DND-41 (cell line): ENCODE data around the gene MBOAT1.

Experiments
- ATAC-seq: fragments of 200-7000 bp; cut with Tn5 transposase; 3 replicates; pipeline ENCODE4 v1.9.1; 2021; ENCODE audit warnings: low read depth; ENCODE audit not compliant: insufficient read depth
- DNase-seq: peaks from one replicate; pipeline ENCODE4 v3.0.0-alpha.2; 2020
- H2AFZ ChIP-seq: 2 replicates; pipeline ENCODE4 v1.6.0; 2012; ENCODE audit warnings: low read depth, low read length
- H3K27ac ChIP-seq: 2 replicates; pipeline ENCODE4 v1.5.1; 2012; ENCODE audit warnings: low read length, inconsistent platforms
- H3K27me3 ChIP-seq: fragments of 200-600 bp; sonication (generic); 2 replicates; pipeline ENCODE4 v1.6.0; 2012; ENCODE audit warnings: low read length, mild to moderate bottlenecking, inconsistent platforms; ENCODE audit not compliant: insufficient read depth, poor library complexity
- H3K36me3 ChIP-seq: 2 replicates; pipeline ENCODE4 v1.5.1; 2012; ENCODE audit warnings: low read length, inconsistent platforms; ENCODE audit not compliant: insufficient read depth
- H3K4me1 ChIP-seq: 2 replicates; pipeline ENCODE4 v1.5.1; 2012; ENCODE audit warnings: mild to moderate bottlenecking, low read length; ENCODE audit not compliant: insufficient read depth
- H3K4me2 ChIP-seq: 2 replicates; pipeline ENCODE4 v1.6.0; 2012; ENCODE audit warnings: mild to moderate bottlenecking, moderate library complexity, low read length, inconsistent platforms; ENCODE audit not compliant: insufficient read depth
- H3K4me3 ChIP-seq, 2 experiments: fragments of 200-600 bp in 1 of 2; shearing (Covaris generic) in 1 of 2; 2 replicates each; pipeline ENCODE4 v1.5.1; 2012 to 2016; ENCODE audit warnings: inconsistent platforms in 2 of 2, low read length in 2 of 2, mild to moderate bottlenecking in 2 of 2, low read depth in 1 of 2, moderate library complexity in 1 of 2
- H3K79me2 ChIP-seq: 2 replicates; pipeline ENCODE4 v1.6.0; 2012; ENCODE audit warnings: low read length, inconsistent platforms; ENCODE audit not compliant: insufficient read depth
- H3K9ac ChIP-seq: 2 replicates; pipeline ENCODE4 v1.6.0; 2012; ENCODE audit warnings: low read depth, mild to moderate bottlenecking, inconsistent platforms, low read length, moderate library complexity
- H3K9me3 ChIP-seq: 2 replicates; pipeline ENCODE4 v1.5.1; 2012; ENCODE audit warnings: low read length, moderate library complexity, mild to moderate bottlenecking, inconsistent platforms; ENCODE audit not compliant: insufficient read depth, severe bottlenecking
- H4K20me1 ChIP-seq: 2 replicates; pipeline ENCODE4 v1.6.0; 2012; ENCODE audit warnings: low read length; ENCODE audit not compliant: insufficient read depth
- EZH2 ChIP-seq: IDR thresholded peaks from 3 replicates; pipeline ENCODE4 v1.6.1; 2012; ENCODE audit warnings: borderline replicate concordance, low read depth, mild to moderate bottlenecking, moderate library complexity, low read length, inconsistent platforms; ENCODE audit not compliant: severe bottlenecking
- TF ChIP-seq, protein P1 (sequence below): IDR thresholded peaks from 2 replicates; pipeline ENCODE4 v1.5.1; 2012; ENCODE audit warnings: borderline replicate concordance, low read length, moderate library complexity, mild to moderate bottlenecking; ENCODE audit not compliant: poor library complexity, severe bottlenecking; ENCODE audit errors: extremely low read depth

MBOAT1 gene

DNA sequence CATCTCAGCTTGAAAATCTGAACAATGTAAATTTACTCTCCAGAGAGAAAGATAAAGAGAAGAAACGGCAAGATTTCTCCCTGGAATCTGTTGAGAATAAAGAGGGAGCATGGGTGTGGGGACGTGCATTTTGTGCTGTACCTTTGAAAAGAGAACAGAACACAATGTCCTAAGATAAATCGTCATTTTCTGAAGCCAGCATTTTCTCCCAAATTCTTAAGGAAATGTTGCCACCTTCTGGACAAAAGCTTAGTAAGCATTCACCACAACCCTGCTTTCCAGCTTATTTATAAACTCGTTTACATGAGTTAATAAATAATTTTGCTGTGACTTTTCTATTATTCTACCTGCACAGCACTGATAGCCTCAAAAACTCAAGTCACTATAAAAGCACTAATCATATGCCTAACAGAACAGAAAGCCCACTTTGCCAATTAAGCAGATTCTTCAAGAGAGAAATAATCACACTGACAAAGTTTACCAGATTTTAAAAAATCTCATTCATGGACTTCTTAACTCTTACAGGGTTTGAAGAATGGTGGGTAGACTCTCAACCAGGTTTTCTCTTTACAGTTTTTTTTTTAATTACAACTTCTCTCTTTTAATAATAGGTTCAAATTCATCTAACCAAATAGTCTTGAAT, 155.8 kb downstream of the MBOAT1 start:
- H3K4me2 ChIP-seq: no peak overlapping the region
- DNase-seq (no peak), ATAC-seq (no peak)
- H3K27me3 ChIP-seq: no peaks in the 10 kb centered on the region
- no peaks in the 10 kb centered on the region for H3K79me2 ChIP-seq
- H3K4me3 ChIP-seq: no peak overlapping the region
- no peaks in the 10 kb centered on the region for H3K9me3 ChIP-seq
- TF ChIP-seq, protein P1, sequence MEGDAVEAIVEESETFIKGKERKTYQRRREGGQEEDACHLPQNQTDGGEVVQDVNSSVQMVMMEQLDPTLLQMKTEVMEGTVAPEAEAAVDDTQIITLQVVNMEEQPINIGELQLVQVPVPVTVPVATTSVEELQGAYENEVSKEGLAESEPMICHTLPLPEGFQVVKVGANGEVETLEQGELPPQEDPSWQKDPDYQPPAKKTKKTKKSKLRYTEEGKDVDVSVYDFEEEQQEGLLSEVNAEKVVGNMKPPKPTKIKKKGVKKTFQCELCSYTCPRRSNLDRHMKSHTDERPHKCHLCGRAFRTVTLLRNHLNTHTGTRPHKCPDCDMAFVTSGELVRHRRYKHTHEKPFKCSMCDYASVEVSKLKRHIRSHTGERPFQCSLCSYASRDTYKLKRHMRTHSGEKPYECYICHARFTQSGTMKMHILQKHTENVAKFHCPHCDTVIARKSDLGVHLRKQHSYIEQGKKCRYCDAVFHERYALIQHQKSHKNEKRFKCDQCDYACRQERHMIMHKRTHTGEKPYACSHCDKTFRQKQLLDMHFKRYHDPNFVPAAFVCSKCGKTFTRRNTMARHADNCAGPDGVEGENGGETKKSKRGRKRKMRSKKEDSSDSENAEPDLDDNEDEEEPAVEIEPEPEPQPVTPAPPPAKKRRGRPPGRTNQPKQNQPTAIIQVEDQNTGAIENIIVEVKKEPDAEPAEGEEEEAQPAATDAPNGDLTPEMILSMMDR: peak; percentile 66
- TF ChIP-seq EZH2: no peak
- no peak overlapping the region for H3K9ac ChIP-seq
- H4K20me1 ChIP-seq: no peaks in the 10 kb centered on the region
- H2AFZ ChIP-seq: no peak overlapping the region
- no peaks in the 10 kb centered on the region for H3K4me1 ChIP-seq
- H3K36me3 ChIP-seq: no peaks in the 10 kb centered on the region
- no peak overlapping the region for H3K27ac ChIP-seq

DNA sequence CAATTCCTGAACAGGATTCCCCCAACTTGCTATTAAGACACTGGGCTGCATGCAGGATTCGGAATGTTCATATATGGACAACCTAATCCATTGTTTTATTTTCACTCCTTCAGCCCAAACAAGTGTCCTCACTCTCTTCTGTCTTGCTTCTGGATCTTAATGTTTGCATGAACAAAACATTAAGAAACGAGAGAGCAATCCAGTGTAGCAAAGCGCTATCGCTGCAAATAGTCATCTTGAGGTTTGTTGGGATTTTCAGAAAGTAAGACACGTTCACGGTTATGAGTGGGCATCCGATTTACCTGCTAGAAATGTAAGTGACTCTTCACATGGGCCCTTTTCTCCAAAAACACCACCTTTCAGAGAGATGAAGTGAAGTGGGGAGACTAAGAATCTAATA, 156.4 kb downstream of the MBOAT1 start:
- Histone ChIP-seq H3K79me2 (no peaks in the 10 kb centered on the region), H2AFZ (no peak overlapping the region), H3K4me3 (no peak overlapping the region), H3K9me3 (no peaks in the 10 kb centered on the region), H3K27me3 (no peaks in the 10 kb centered on the region), H4K20me1 (no peaks in the 10 kb centered on the region), H3K4me1 (no peaks in the 10 kb centered on the region), H3K27ac (no peak overlapping the region), H3K4me2 (no peak overlapping the region), H3K9ac (no peak overlapping the region), H3K36me3 (no peaks in the 10 kb centered on the region)
- TF ChIP-seq EZH2: no peak
- TF ChIP-seq, protein P1: no peak
- no peak for DNase-seq
- ATAC-seq: no peak
